Suprapubic skin (tissue), 4 donors: ENCODE measurements around the gene INAVA.

Source experiments
- CTCF ChIP-seq, 2 donors: fragments of 200-600 bp in 1 of 2; fragments of 450-650 bp in 1 of 2; sonication (generic) in 1 of 2; IDR thresholded peaks; one replicate each; pipeline ENCODE4 v1.5.1; 2016 to 2019; ENCODE audit warnings: antibody characterized with exemption in 2 of 2, mild to moderate bottlenecking in 1 of 2, moderate library complexity in 1 of 2
- POLR2A ChIP-seq, 2 donors: fragments of 450-650 bp; IDR thresholded peaks; one replicate each; pipeline ENCODE4 v1.6.1; 2017; ENCODE audit warnings: antibody characterized with exemption in 2 of 2, mild to moderate bottlenecking in 2 of 2, moderate library complexity in 2 of 2
- POLR2AphosphoS5 ChIP-seq, 3 donors: sonication (generic); formaldehyde crosslinking; IDR thresholded peaks; one replicate each; pipeline ENCODE4 v1.6.1; 2017; ENCODE audit warnings: antibody characterized with exemption in 3 of 3

GRCh38 chr1:200903793-200904192 lies 9.1 kb downstream of the INAVA start:
- TF ChIP-seq CTCF (IDR thresholded peaks at IDR 0.05) (no peak), POLR2AphosphoS5 (IDR thresholded peaks at IDR 0.05) (no peak), POLR2A (IDR thresholded peaks at IDR 0.05) (no peak)
